Measurements from ENCODE around the gene SMYD3. TPM values are rescaled to one million over a fixed set of nuclear protein-coding genes. Genes with fewer than 3 reads are reported as not detected.

Gene SMYD3
- total RNA-seq, 1 donor from 2014 or later: 34.9 TPM

- H3K27me3 Mint-ChIP-seq (ENCODE audit: low read depth): no peaks in the 10 kb centered on the region
- TF ChIP-seq CTCF (IDR thresholded peaks at IDR 0.05; ENCODE audit: unreplicated experiment): no peak
- no peak overlapping the region for H3K4me3 Mint-ChIP-seq
- no peak for DNase-seq (ENCODE audit: low spot score in 2 of 2, unreplicated experiment in 2 of 2)
- H3K4me1 Mint-ChIP-seq: peaks cover 8% of the 10 kb centered on the region
- H3K27ac Mint-ChIP-seq: no peak overlapping the region
- peaks cover 4% of the 10 kb centered on the region for H3K9me3 Mint-ChIP-seq
- H3K36me3 Mint-ChIP-seq: no peaks in the 10 kb centered on the region
These were observed 81.2 kb downstream of the SMYD3 start for GRCh38 chr1:246425895-246426294.

- TF ChIP-seq CTCF (IDR thresholded peaks at IDR 0.05; ENCODE audit: unreplicated experiment): no peak
- Mint-ChIP-seq H3K4me1 (peaks cover 6% of the 10 kb centered on the region), H3K36me3 (no peaks in the 10 kb centered on the region), H3K4me3 (no peak overlapping the region), H3K27me3 (ENCODE audit: low read depth) (no peaks in the 10 kb centered on the region), H3K9me3 (peaks cover 3% of the 10 kb centered on the region), H3K27ac (no peak overlapping the region)
- no peak for DNase-seq (ENCODE audit: low spot score in 2 of 2, unreplicated experiment in 2 of 2)
These were observed 81.8 kb downstream of the SMYD3 start for GRCh38 chr1:246425139-246425794.

GRCh38 chr1:246420300-246420699, 86.8 kb downstream of the SMYD3 start:
- no peak for TF ChIP-seq CTCF (IDR thresholded peaks at IDR 0.05; ENCODE audit: unreplicated experiment)
- no peaks in the 10 kb centered on the region for H3K27me3 Mint-ChIP-seq (ENCODE audit: low read depth)
- peaks cover 29% of the 10 kb centered on the region for H3K9me3 Mint-ChIP-seq
- DNase-seq (ENCODE audit: low spot score in 2 of 2, unreplicated experiment in 2 of 2): no peak
- H3K4me1 Mint-ChIP-seq: peaks cover 6% of the 10 kb centered on the region
- H3K27ac Mint-ChIP-seq: no peak overlapping the region
- H3K4me3 Mint-ChIP-seq: no peak overlapping the region
- H3K36me3 Mint-ChIP-seq: peaks cover 15% of the 10 kb centered on the region

- no peak overlapping the region for H3K27ac Mint-ChIP-seq
- peaks cover 29% of the 10 kb centered on the region for H3K9me3 Mint-ChIP-seq
- no peak for TF ChIP-seq CTCF (IDR thresholded peaks at IDR 0.05; ENCODE audit: unreplicated experiment)
- H3K27me3 Mint-ChIP-seq (ENCODE audit: low read depth): no peaks in the 10 kb centered on the region
- peaks cover 3% of the 10 kb centered on the region for H3K4me1 Mint-ChIP-seq
- DNase-seq (ENCODE audit: low spot score in 2 of 2, unreplicated experiment in 2 of 2): no peak
- H3K4me3 Mint-ChIP-seq: no peak overlapping the region
- peaks cover 15% of the 10 kb centered on the region for H3K36me3 Mint-ChIP-seq
These were observed 88.3 kb downstream of the SMYD3 start for GRCh38 chr1:246418565-246419312.

GRCh38 chr1:246417813-246418564, 89.1 kb downstream of the SMYD3 start:
- Mint-ChIP-seq H3K9me3 (peaks cover 29% of the 10 kb centered on the region), H3K27me3 (ENCODE audit: low read depth) (no peaks in the 10 kb centered on the region), H3K27ac (no peak overlapping the region), H3K36me3 (peaks cover 15% of the 10 kb centered on the region), H3K4me3 (no peak overlapping the region), H3K4me1 (peaks cover 3% of the 10 kb centered on the region)
- DNase-seq (ENCODE audit: low spot score in 2 of 2, unreplicated experiment in 2 of 2): no peak
- TF ChIP-seq CTCF (IDR thresholded peaks at IDR 0.05; ENCODE audit: unreplicated experiment): no peak

Data from mesothelial cell of epicardium (in vitro differentiated cells).